Right cardiac atrium (tissue), 5 donors: Measurements from ENCODE around the gene MAP4. TPM values are rescaled to one million over a fixed set of nuclear protein-coding genes. Genes with fewer than 3 reads are reported as not detected.
"Not testable (repeated sequence)": the region's sequence is repeated elsewhere in the genome, so short reads cannot be mapped to it uniquely, and the experiment has no call there.

Experiments
- ATAC-seq, 2 donors: fragments of 200-7000 bp; cut with Tn5 transposase; one replicate each; pipeline versions ENCODE4 v1.8.0 to v1.9.1; 2020; ENCODE audit warnings: moderate library complexity in 2 of 2, mild to moderate bottlenecking in 1 of 2
- DNase-seq, 3 donors: peaks; one replicate each; pipeline ENCODE4 v3.0.0-alpha.2; 2020
- H3K27ac ChIP-seq: one replicate; pipeline ENCODE4 v1.5.1; 2013; ENCODE audit warnings: mild to moderate bottlenecking, low read length, control low read depth, moderate library complexity
- H3K27me3 ChIP-seq: one replicate; pipeline ENCODE4 v1.6.1; 2013; ENCODE audit not compliant: control insufficient read depth, insufficient read depth
- H3K4me1 ChIP-seq: one replicate; pipeline ENCODE4 v1.6.1; 2013; ENCODE audit warnings: low read length; ENCODE audit not compliant: control insufficient read depth, insufficient read depth
- H3K4me3 ChIP-seq: one replicate; pipeline ENCODE4 v1.5.1; 2013; ENCODE audit warnings: low read length, control low read depth
- H3K9me3 ChIP-seq: one replicate; pipeline ENCODE4 v1.6.1; 2013; ENCODE audit warnings: low read length; ENCODE audit not compliant: control insufficient read depth
- WGBS: extraction: QIAGEN DNeasy Blood & Tissue Kit; methylation state at CpG from one replicate; pipeline ENCODE4 v1.1.7; 2013; 5-methylcytosine and 5-hydroxymethylcytosine counted together
- intact Hi-C, 4 donors: fragments of 100-400 bp; cut with DNase I; formaldehyde crosslinking; loops; one replicate each; pipeline versions ENCODE4 v1.11.0 to v1.14.0; 2022 to 2023
- polyA plus RNA-seq: library from polyadenylated mRNA; stranded (reverse); fragments of 200-250 nt; gene quantifications from one replicate; pipeline ENCODE4 v1.2.3, GENCODE V29; 2013
- total RNA-seq, 4 donors: library from RNA; stranded (reverse); fragmentation: NEBNext Ultra II Directional; extraction: Animal tissue kit (Norgen Biotek cat#: 25700); gene quantifications; one replicate each; pipeline ENCODE4 v1.2.1, GENCODE V29; 2021
- donor health status: healthy with polysubstance abuse.
- donor health status: DM: no; HTN: yes; CAD: no.
- donor health status: DM: no; HTN: no; CAD: no.
- donor health status: DM: no; HTN: yes; CAD: no; lungs with severe emphysema.
- donor health status: DM: yes; HTN: yes; CAD: no.

MAP4 gene
- total and polyA plus RNA-seq, 5 donors: 267 to 557 (median 448) TPM

DNA sequence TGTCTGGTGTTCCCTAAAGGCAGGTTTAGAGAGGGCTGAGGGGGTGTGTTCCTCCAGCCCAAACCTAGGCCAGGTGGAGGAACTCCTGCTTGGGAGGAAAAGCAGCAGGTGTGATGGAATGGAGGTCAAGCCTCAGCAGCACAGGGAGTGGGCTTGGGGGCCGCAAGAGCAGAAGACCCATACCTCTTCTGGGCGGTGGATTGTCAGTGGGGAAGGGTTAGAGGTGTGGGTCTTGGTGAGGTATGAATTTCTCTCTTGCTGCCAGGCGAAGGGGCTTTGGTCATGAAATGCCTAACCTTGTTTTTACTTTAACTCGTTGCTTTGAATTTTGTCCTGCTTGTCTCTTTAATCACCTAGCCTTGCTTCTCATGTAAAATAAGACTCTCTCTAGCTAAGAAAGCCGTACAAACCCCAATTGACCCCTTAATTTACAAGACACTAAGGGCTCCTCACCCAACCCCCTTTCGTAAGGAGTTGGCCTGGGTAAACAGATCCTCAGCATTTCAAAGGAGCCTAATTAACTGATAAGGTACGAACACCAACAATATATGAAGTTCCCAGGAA is 174.3 kb downstream of the MAP4 start:
- no peak for ATAC-seq
- 84% methylated on average over 7 of the region's 7 CpGs for WGBS
- no peak for DNase-seq
- peaks cover 2% of the 10 kb centered on the region for H3K4me1 ChIP-seq
- H3K4me3 ChIP-seq: no peak overlapping the region
- no peaks in the 10 kb centered on the region for H3K9me3 ChIP-seq
- intact Hi-C loops: no loop called here
- H3K27ac ChIP-seq: no peak overlapping the region
- no peaks in the 10 kb centered on the region for H3K27me3 ChIP-seq

DNA sequence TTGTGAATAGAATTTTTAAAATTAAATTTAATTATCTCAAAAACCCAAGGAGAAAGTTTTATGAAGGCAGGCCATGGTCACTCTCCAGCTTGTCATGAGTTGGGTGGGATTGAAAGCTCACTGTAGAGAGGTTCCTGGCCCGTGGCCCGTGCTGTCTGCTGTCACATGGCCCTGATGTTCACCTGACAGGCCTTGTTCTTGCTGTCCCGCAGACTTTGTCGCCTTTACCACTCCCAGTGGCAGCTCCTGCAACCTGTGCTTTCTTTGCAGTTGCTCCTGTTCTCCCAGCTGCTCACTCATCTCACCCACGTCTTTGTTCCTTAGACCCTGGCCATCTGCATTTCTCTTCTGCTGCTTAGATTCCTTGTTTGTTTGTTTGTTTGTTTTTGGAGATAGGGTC is 177.7 kb downstream of the MAP4 start:
- intact Hi-C loops: loop anchor here (5.0 to 10.0 kb wide), 6 partner anchors 146 to 319 kb away; no protein-coding TSS in a partner anchor
- Histone ChIP-seq H3K4me1 (peaks cover 2% of the 10 kb centered on the region), H3K27me3 (no peaks in the 10 kb centered on the region), H3K9me3 (no peaks in the 10 kb centered on the region), H3K27ac (no peak overlapping the region), H3K4me3 (no peak overlapping the region)
- ATAC-seq: peak in 1 of 2 donors; percentile 9
- 83% methylated on average over 5 of the region's 5 CpGs for WGBS
- no peak for DNase-seq

DNA sequence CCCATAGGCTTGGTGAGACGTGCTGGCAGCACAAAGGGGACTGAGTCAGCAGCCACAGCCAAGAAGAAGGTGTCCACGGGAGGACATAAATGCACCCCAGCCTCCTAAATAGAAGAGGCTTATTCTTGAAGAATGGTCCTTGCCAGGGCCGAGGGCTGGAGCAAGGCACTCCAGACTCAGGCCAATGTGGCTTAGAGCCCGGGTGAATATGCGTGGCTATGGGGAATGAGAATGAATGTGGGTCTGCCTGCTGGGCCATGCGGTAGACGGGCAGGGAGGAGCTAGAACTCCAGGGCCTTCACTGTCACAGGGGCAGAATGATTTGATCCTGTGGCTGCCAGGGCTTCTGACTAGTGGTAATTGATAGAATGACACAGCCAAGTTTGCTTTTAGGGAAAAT is 179.2 kb downstream of the MAP4 start:
- 83% methylated on average over 7 of the region's 7 CpGs for WGBS
- Histone ChIP-seq H3K27ac (no peak overlapping the region), H3K9me3 (no peaks in the 10 kb centered on the region), H3K27me3 (no peaks in the 10 kb centered on the region), H3K4me1 (peaks cover 2% of the 10 kb centered on the region), H3K4me3 (no peak overlapping the region)
- ATAC-seq: no peak
- intact Hi-C loops: loop anchor here (5.0 to 10.0 kb wide), 6 partner anchors 148 to 320 kb away; no protein-coding TSS in a partner anchor
- no peak for DNase-seq

DNA sequence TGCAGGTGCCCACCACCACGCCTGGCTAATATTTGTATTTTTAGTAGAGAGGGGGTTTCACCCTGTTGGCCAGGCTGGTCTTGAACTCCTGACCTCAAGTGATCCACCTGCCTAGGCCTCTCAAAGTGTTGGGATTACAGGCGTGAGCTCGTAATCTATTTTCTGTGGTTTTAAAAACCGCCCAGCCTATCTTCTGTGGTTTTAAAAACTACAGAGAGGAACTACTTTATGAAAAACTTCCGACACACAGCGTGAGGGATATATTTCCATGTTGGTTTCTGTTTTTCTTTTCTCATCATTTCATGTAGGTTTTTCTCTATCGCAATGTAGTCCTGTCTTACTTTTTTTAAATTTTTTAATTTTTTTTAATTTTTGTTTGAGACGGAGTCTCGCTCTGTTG is 186.7 kb downstream of the MAP4 start:
- H3K27ac ChIP-seq, DNase-seq, H3K27me3 ChIP-seq, H3K4me3 ChIP-seq, intact Hi-C loops, ATAC-seq, H3K4me1 ChIP-seq, H3K9me3 ChIP-seq: not testable (repeated sequence)
- 87% methylated on average over 9 of the region's 9 CpGs for WGBS

DNA sequence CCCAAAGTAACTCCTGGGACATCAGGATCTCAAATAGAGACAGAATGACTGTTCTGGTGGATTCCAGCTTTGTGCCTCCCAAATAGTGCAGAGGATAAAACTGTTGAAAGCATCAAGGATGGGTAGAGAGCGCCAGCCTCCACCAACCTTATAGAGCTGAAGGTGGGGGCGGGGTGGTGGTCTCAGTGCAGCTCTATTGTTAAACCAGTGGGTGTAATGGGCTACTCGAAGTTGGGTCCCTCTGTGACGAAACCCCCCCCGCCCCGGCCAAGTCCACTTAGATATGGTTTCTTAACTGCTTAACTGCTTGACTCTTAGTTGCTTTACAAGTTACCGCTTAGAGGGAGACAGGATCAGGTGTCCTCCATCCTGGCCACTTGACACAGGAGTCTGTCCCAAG is 190.6 kb downstream of the MAP4 start:
- intact Hi-C loops: no loop called here
- H3K27me3 ChIP-seq: no peaks in the 10 kb centered on the region
- 21% methylated on average over 7 of the region's 7 CpGs for WGBS
- peak in 1 of 2 donors; percentile 5 for ATAC-seq
- peak overlapping the region; percentile 81 for H3K4me3 ChIP-seq
- peaks cover 6% of the 10 kb centered on the region for H3K4me1 ChIP-seq
- DNase-seq: no peak
- H3K9me3 ChIP-seq: no peaks in the 10 kb centered on the region
- no peak overlapping the region for H3K27ac ChIP-seq

DNA sequence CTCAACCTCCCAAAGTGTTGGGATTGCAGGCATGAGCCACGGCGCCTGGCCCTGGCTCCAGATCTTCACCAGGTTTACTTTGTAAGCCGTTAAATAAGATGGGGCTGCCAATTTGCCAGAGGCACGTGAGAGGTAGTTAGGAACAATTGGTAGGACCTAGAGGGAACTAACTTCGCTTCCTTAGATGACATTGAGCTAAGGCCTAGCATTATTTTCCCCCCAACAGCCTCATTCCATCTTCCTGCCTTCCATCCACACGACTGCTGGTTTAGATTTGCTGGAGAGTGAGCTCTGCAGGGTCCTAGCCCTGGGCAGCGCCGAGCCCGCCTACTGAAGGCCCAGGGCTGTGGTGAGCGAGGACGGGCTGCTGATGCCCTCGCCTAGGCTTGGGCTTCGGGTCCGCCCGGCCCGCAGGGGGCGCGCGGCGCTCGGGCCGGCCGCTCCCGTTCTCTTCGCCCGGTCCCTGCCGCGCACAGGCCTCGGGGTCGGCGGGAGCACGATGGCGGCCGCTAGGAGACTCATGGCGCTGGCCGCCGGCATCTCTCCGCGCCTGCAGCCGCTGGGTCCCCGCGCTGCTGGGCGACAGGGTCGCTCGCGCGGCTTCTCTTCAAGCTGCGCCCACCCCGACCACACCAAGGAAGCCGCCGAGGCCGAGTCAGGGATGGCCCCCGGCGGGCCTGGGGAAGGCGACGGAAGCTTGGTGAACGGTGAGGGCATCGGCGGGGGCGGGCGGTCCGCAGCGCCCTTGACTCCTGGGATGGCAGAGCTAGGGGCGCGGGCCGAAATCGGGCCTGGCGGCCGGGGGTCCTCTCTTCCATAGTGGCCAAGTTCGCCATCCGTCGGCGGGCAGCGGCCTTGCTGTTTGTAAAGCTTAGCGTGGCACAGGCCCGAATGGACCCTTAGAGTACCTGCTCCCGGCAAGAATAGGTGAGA is 191.4 kb downstream of the MAP4 start:
- ATAC-seq (peak; percentile 99), DNase-seq (peak; percentile 77 to 92 (median 92))
- Histone ChIP-seq H3K27me3 (no peaks in the 10 kb centered on the region), H3K27ac (peak overlapping the region; percentile 49), H3K4me1 (peaks cover 6% of the 10 kb centered on the region), H3K9me3 (no peaks in the 10 kb centered on the region), H3K4me3 (peak overlapping the region; percentile 81)
- 3% methylated on average over 77 of the region's 77 CpGs for WGBS
- intact Hi-C loops: no loop called here

DNA sequence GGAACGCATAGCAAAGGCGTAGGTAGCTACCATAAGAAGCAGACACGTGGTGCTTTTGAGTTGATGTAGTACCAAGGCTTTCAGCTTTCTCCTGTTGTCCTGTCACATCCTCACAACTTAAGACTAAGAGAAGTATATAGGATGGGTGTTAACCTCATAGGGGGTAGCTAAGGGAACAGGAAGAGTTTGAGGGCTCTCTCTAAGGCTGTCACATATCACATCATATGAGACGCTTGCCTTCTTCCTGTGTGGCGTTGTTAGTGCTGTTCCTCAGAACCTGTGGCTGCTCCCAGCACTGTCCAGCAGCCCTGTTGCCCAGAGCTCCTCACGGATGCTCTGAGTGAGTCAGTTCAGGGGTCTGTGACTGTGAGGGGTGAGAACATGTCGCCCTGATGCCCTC is 198.6 kb downstream of the MAP4 start:
- DNase-seq (no peak), ATAC-seq (no peak)
- intact Hi-C loops: no loop called here
- WGBS: 90% methylated on average over 7 of the region's 7 CpGs
- no peak overlapping the region for H3K4me3 ChIP-seq
- H3K9me3 ChIP-seq: no peaks in the 10 kb centered on the region
- H3K27me3 ChIP-seq: no peaks in the 10 kb centered on the region
- H3K4me1 ChIP-seq: no peaks in the 10 kb centered on the region
- no peak overlapping the region for H3K27ac ChIP-seq

DNA sequence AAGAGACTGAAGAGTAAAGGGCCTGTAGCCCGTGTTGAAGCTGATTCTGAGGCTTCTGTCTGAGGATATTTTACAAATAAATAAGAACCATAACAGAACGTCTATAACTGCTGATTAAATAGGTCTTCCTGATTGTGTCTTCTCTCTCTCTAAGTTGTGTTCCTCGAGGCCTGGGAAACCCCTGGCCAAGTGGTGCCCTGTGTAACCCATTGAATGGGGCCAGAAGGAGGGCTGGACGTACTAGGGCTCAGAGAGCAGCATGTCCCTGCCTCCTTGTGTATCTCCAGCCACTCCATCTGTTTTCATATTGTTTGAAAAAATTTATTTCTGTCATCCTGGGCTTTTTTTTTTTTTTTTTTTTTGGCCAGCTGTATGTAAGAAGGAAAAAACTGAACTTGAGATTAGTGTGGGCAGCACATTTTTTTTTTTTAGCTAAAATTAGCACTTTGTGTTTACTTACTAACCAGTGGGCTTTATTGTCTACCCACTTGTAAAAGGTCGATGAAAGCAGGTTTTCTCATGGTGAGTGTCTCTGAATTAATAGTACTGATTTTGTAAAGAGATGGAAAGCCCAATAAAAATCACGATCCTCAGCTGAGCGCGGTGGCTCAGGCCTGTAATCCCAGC is 202.6 kb downstream of the MAP4 start:
- Histone ChIP-seq H3K4me3 (no peak overlapping the region), H3K27ac (no peak overlapping the region), H3K27me3 (no peaks in the 10 kb centered on the region), H3K4me1 (no peaks in the 10 kb centered on the region), H3K9me3 (no peaks in the 10 kb centered on the region)
- WGBS: 80% methylated on average over 8 of the region's 8 CpGs
- intact Hi-C loops: no loop called here
- DNase-seq (no peak), ATAC-seq (no peak)

DNA sequence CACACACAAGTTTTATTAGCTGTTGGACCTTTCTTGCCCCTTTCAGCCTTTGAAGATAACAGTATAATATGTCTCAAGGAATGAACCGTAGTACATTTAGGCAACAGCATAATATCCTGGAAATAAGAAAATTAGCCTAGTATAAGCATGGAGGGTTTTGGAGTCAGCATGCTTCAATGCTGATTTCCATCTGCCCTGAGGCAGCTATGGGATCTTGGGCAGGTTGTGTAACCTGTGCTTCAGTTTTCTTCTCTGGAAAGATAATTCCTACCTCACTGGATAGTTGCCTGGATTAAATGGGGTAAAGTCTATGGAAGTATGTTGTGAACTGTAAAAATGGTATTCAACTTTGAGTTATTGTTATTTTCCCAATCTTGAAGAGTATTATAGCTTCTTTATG is 211.6 kb downstream of the MAP4 start:
- Histone ChIP-seq H3K27ac (no peak overlapping the region), H3K9me3 (no peaks in the 10 kb centered on the region), H3K4me1 (no peaks in the 10 kb centered on the region), H3K27me3 (no peaks in the 10 kb centered on the region), H3K4me3 (no peak overlapping the region)
- 94% methylated on average over 1 of the region's 1 CpG for WGBS
- DNase-seq (no peak), ATAC-seq (no peak)
- intact Hi-C loops: no loop called here

DNA sequence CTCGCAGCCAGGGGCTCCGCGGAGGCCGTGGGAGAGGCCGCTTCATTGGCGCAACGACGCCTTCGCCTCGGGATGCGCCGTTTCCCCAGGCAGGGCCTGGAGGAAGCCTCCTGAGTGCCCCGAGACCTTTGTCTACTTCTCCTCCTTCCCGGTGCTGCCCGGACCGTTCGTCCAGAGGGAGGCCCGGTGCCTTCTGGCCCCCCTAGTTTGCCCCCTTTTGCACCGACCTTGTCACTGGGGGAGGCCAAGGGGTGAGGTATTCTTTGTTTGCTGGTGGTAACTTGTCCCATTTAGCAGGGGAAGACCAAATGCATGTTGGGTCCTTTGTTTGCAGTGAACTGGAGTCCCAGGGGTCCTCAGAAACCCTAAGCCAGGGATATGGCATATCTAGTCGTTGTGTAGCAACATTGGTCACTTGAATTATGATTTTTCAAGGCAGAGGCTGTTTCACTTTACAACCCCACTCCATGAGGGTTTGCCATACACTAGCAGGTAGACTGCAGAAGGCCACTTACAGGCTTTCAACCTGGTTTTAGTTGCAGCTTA is 212.7 kb downstream of the MAP4 start:
- Histone ChIP-seq H3K4me1 (no peaks in the 10 kb centered on the region), H3K27me3 (no peaks in the 10 kb centered on the region), H3K9me3 (no peaks in the 10 kb centered on the region), H3K27ac (peak overlapping the region; percentile 90), H3K4me3 (peak overlapping the region; percentile 91)
- ATAC-seq: no peak
- DNase-seq: no peak
- intact Hi-C loops: no loop called here
- 0% methylated on average over 20 of the region's 20 CpGs for WGBS
